T-helper 1 cell treated with Interleukin-12 subunit alpha and Interleukin-12 subunit beta and Interleukin-4 antibody, amounts not matched to agents 30 ng/mL and 1 ng/mL, for 36 hours (primary cell): ENCODE measurements around the gene PALM3. TPM values are rescaled to one million over a fixed set of nuclear protein-coding genes. Genes with fewer than 3 reads are reported as not detected.
"Not testable (repeated sequence)": the region's sequence is repeated elsewhere in the genome, so short reads cannot be mapped to it uniquely, and the experiment has no call there.

Experiments
- intact Hi-C: fragments of 100-400 bp; cut with micrococcal nuclease; formaldehyde crosslinking; loops from one replicate; pipeline ENCODE4 v1.15.1; 2024
- total RNA-seq: library from RNA; stranded (reverse); gene quantifications from 2 replicates; pipeline ENCODE4 v1.2.3, GENCODE V29; 2022

Gene PALM3
- total RNA-seq, 1 donor from 2014 or later = not detected

GRCh38 chr19:14035159-14035558 is 26.7 kb downstream of the PALM3 start:
- intact Hi-C loops = not testable (repeated sequence)

- intact Hi-C loops = loop anchor here (5.0 kb wide), 2 partner anchors 38 to 127 kb away; partner anchors contain the start of genes BRME1, CC2D1A and MISP3
These were observed 27.9 kb downstream of the PALM3 start for GRCh38 chr19:14033946-14034345.

DNA sequence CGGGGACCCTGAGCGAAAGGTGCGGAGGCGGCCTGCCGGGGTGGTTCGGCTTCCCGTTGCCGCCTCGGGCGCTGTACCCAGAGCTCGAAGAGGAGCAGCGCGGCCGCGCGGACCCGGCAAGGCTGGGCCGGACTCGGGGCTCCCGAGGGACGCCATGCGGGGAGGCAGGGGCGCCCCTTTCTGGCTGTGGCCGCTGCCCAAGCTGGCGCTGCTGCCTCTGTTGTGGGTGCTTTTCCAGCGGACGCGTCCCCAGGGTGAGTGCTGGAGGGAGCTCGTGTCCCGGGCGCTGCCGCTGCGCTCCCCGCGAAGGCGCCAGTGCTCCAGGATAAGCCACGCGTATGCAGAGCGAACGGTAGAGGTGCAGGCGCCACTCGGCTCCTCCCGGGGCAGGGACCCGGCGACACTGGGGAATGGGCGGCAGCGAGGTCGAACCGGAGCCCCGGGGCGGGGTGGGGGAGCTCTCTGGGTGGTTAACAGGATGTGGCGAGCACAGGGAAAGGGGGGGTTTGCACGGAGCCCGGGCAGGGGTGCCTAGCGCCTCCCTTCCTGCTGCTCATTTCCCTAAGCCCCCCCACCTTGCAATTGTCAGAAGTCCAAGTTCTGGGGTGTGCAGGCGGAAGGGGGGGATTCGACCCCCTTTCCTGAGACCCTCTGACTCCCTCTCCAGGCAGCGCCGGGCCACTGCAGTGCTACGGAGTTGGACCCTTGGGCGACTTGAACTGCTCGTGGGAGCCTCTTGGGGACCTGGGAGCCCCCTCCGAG is 30.0 kb downstream of the PALM3 start, which contains the start of gene IL27RA:
Gene IL27RA (plus strand): TSS at position 44 of the 762 bp plus-strand sequence. CDS start 111 bp downstream, at position 155.
- intact Hi-C loops = loop anchor here (1.0 to 5.0 kb wide), 7 partner anchors 11 to 152 kb away; partner anchors contain the start of genes BRME1, CC2D1A, DCAF15 and MISP3

GRCh38 chr19:14030997-14031718 is 30.7 kb downstream of the PALM3 start:
- intact Hi-C loops = loop anchor here (1.0 to 5.0 kb wide), 3 partner anchors 41 to 151 kb away; partner anchors contain the start of genes BRME1, CC2D1A and MISP3

GRCh38 chr19:14028901-14029300 is 33.0 kb downstream of the PALM3 start:
- intact Hi-C loops = no loop called here

GRCh38 chr19:14027856-14028450 is 33.9 kb downstream of the PALM3 start, which contains the start of gene RLN3:
Gene RLN3, plus strand, starts transcription at chr19:14028148. Its CDS starts 57 bp downstream, at chr19:14028205.
- intact Hi-C loops = no loop called here

DNA sequence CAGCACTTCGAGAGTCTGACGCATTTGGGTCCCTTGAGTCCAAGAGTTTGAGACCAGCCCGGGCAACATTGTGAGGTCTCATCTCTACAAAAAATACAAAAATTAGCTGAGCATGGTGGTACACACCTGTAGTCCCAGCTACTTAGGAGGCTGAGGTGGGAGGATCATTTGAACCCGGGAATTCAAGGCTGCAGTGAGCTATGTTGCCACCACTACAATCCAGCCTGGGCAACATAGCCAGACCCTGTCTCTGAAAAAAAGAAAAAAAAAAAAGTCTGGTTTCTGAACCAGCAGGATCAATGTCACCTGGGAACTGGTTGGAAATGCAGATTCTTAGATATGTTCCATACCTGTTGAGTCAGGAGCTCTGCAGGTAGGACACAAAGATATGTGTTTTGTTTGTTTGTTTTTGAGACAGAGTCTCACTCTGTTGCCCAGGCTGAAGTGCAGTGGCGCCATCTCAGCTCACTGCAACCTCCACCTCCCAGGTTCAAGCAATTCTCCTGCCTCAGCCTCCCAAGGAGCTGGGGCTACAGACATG is 35.2 kb downstream of the PALM3 start:
- intact Hi-C loops = not testable (repeated sequence)

DNA sequence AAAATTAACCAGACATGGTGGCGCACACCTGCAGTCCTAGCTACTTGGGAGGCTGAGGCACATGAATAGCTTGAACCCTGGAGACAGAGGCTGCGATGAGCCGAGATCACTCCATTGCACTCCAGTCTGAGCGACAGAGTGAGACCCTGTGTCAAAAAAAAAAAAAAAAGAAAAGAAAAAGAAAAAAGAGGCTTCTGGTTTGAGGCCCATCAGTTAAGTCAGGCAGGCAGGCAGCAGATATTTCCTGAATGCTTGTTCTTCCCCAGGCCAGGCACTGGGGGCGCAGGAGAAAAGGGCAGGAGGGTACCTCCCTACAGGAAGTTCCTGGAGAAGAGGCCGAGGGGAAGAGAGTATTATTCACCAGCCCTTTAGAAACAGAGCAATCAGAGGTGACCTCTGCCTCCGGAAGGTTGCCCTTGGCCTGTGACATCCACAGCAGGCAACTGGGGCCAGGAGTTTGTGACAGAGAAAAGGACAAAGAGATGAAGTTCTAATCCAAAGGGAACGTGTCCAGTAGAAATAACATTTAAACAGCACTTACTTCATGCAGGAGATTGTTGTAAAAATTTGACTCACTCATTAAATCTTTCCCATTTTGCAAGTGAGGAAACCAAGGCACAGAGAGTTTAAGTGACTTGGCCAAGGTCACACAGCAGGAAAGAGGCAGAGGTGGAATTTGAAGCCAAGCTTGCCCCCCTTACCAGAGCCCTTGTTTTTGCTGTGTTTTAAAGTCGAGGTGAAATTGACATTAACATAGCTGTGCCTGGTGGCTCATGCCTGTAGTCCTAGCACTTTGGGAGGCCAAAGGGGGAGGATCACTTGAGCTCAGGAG is 38.3 kb downstream of the PALM3 start:
- intact Hi-C loops = no loop called here

GRCh38 chr19:14022469-14022868 is 39.4 kb downstream of the PALM3 start:
- intact Hi-C loops = no loop called here

DNA sequence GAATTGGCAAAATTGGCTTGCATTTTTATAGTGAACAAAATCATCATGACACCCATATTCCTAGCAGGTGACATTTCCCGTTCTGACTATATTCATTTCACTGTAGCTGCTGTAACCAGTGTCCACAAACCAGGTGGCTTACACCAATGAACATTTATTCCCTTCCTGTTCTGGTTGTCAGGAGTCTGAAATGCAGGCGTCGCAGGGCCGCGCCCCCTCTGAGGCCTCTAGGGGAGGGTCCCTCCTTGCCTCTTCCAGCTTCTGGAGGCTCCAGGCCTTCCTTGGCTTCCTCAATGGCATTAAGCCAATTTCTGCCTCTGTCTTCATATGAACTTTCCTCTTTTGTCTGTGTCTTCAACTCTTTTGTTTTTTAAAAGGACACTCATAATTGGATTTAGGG is 40.4 kb downstream of the PALM3 start:
- intact Hi-C loops = no loop called here

- intact Hi-C loops = not testable (repeated sequence)
These were observed 42.1 kb downstream of the PALM3 start for GRCh38 chr19:14019739-14020138.

- intact Hi-C loops = no loop called here
These were observed 42.8 kb downstream of the PALM3 start for GRCh38 chr19:14019100-14019499.

DNA sequence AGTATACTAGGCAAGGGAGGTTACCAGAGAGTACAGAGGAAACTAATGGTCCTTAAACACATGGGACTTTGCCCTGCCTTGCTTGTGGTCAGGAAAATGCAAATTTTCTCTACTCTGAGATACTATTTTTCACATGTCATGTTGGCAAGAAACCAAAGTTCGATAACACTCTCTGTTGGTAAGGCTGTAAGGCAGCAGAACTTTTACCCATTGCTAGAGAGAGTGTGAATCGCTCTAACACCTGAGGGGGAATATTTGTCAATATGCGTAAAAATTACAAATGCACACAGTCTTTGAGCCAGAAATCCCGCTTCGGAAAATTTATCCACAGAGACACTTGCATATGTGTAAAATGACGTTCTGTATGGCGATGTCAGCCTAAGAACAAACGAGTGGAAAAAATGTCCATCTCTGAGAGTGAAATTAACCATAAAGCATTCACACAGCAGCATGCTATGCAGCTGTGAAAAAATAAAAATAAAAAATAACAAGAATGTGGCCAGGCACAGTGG is 46.3 kb downstream of the PALM3 start:
- intact Hi-C loops = no loop called here

GRCh38 chr19:14012378-14012915 is 49.4 kb downstream of the PALM3 start:
- intact Hi-C loops = no loop called here

- intact Hi-C loops = loop anchor here (1.0 to 10.0 kb wide), 16 partner anchors 21 to 855 kb away; partner anchors contain the start of genes ADGRE5, ASF1B, BRME1 and CC2D1A
These were observed 54.9 kb downstream of the PALM3 start for GRCh38 chr19:14006766-14007562.

GRCh38 chr19:14006085-14006765 is 55.7 kb downstream of the PALM3 start, which contains the start of gene RFX1:
Gene RFX1, minus strand, starts transcription at chr19:14006320. Its CDS starts 12,477 bp downstream, at chr19:13993843.
- intact Hi-C loops = loop anchor here (1.0 to 10.0 kb wide), 16 partner anchors 20 to 854 kb away; partner anchors contain the start of genes ADGRE5, ASF1B, BRME1 and CC2D1A

DNA sequence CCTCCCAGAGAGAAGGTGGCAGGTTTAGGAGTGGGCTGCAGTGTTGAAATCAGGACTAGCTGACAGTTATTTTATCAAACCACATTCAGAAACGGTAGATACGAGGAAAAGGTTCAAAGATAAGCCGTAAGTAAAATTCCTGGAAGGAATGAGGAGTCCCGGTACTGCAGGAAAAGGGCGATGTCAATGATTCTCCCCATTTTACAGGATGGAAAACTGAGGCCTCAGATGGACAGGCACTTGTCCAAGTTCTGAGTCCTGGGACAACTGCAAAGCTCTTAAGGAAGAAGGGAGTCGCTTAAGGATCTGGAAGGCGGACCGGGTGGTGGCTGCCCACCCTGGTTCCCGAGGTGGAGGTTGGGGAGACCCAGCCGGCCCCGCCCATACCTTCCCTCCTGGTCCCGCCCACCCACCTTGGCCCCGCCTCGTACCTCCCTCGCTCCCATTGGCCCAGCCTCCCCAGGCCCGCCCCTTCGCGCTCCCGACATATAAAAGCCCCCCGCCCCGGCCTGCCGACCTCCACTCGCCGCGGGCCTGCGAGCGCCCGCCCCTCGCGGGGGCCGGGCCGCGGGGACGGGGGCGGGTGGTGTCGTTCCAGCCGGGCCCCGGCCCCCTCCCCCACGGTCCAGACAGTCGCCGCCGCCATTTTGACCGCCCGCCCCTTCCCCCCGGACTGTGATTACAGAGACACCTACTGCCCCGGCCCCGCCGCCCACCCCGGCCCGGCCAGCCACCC is 56.4 kb downstream of the PALM3 start:
- intact Hi-C loops = loop anchor here (1.0 to 10.0 kb wide), 16 partner anchors 19 to 853 kb away; partner anchors contain the start of genes ADGRE5, ASF1B, BRME1 and CC2D1A
